Measurements from ENCODE around the gene FGF14. TPM values are rescaled to one million over a fixed set of nuclear protein-coding genes. Genes with fewer than 3 reads are reported as not detected.

FGF14 gene
- total RNA-seq = 0.33 and 0.62 TPM in 2 replicates

GRCh38 chr13:102401766-102402165 lies at the start of gene FGF14:
FGF14 (minus strand) TSS chr13:102402048.

Other genes starting within 250 kb of the FGF14 start
- gene TPP2, start 194.9 kb upstream of the FGF14 start, total RNA-seq = 82.4 and 84.7 TPM in 2 replicates

Measured in uterine smooth muscle cell (primary cell).